ENCODE measurements around the gene STK33.

The STK33 gene

DNA sequence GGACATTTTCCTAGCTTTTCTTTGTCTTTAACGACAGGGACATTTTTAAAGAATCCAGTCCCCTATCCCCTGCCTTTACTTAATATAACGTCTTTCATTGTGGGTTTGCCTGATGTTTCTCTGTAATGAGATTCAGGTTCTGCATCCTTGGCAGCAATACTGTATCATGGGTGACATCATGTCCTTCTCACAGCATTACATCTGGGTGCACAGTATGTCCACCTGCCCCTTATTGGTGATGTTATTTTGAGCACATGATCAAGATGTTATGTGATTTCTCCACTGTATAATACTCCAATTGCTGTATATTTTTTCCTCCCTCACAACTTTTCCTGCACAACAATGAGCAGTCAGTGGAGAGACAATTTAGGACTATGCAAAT, 9.7 kb upstream of the STK33 start:
- DNase-seq (ENCODE audit: low read depth): no peak

DNA sequence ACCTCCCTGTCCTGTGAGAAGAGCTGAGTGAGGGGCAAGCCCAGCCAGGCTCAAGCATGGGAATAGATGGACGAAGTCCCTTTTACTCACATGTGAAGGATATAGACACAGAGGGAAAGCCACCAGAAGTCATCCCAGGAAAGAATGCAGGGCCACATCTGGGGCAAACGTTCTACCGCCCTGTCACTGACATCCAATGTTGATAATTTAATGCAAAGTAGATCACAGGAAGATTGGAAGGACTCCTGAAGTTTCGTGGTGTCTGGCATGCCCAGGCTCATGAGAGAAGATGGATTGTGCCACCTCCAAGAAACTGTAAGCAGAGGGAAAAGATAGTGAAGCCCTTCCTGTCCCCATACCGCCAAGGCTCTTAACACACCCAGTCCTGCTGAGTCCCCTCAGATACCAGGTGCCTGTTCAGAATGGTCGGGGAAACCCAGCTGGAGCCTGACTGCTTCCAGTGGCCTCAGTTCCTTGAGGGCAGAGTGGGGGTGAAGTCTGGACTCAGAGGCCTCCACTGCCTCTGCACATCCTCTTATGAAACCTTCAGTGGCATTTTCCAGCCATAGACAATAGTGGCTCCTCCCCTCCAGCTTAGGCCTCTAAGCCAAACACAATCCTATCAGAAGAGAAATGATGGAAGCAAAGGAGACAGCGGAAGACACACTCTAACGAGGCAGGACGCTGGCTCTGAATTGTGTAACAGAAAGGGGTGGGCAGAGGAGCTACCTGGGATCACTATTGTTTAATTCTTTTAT, 7.5 kb upstream of the STK33 start:
- DNase-seq (ENCODE audit: low read depth): no peak

DNA sequence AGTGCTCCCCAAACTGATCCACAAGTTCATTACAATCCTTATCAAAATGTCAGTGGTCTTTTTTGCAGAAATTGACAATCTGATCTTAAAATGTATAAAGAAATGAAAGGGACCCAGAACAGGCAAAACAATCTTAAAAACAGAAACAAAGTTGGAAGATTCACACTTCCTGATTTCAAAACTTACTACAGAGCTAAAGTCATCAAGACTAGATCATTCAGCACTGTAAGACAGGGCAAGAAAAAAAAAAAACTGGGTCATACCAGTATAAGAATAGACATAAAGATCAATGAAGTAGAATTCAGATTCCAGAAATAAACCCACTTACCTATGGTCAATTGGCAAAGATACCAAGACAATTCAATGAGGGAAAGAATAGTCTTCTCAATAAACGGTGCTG, 4.5 kb upstream of the STK33 start:
- DNase-seq (ENCODE audit: low read depth): no peak

DNA sequence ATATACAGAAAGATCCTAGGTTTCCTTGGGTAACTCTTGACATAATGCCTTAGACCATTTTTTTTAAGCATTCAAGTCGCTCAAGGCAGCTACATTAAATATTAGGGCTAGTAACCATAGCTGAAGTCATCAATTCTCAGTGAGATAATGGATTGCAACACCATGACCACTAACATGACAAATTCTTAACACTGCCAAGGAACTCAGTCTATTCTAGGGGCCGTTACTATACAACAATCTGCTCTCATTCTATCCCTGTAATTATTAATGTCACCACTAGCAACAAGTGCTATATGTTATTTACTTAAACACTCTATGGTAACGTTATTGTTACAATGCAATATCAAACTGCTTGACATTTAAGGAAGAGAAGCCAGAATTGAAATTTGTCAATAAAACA, 3.2 kb upstream of the STK33 start:
- DNase-seq (ENCODE audit: low read depth): peak; percentile 82

DNA sequence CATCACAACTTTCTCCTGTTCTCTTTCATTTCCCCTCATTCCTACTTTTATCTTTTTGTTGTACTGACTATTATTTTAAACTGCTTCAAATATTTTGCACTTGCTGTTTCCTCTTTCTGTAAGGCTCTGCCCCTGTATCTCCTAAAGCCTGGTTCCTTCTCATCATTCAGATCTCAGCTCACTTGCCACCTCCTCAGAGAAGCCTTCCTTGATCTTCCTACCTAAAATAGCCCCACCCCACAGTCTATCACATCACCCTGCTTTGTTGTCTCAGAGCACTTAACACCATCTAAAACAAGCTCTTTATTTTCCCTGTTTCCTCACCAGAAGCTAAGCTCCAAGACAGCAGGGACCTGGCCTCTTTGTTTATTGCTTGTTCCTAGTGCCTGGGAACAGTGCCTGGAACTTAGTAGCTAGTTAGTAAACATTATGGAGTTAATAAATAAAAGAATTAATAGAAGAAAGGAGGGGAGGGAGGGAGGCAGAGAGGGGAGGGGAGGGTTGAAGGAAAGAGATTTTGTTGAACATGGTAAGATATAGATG, 2.5 kb upstream of the STK33 start:
- no peak for DNase-seq (ENCODE audit: low read depth)

DNA sequence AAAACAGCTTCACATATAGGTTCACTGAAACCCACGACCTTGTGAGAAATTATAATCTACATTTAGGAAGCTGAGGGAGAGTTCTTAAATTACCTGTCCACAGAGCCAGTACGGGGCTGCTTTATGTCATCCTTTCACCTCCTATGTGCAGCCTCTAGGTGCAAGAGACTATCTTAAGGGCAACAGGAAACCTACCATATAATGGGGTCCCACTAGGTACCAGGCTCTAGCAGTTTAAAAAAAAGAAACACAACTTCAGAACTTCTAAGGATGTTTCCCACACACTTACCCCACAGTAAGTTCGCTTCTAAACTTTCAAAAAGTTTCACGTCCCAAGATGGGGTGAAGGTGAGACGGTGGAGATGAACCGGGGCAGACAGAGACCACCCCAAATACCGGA, 573 bp downstream of the STK33 start:
- no peak for DNase-seq (ENCODE audit: low read depth)

DNA sequence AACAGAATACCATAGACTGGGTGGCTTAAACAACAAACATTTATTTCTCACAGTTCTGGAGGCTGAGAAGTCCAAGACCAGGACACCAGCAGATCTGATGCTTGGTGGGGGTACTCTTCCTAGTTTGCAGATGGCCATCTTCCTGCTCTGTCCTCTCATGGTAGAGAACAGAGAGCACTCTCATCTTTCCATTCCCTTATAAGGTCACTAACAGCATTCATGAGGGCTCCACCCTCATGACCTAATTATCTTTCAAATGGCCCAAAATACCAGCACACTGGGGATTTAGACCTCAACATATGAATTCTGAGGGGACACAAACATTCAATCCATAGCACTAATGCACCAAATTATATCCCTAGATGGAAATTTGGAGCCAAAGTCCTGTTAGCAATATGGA, 6.1 kb downstream of the STK33 start:
- no peak for DNase-seq (ENCODE audit: low read depth)

DNA sequence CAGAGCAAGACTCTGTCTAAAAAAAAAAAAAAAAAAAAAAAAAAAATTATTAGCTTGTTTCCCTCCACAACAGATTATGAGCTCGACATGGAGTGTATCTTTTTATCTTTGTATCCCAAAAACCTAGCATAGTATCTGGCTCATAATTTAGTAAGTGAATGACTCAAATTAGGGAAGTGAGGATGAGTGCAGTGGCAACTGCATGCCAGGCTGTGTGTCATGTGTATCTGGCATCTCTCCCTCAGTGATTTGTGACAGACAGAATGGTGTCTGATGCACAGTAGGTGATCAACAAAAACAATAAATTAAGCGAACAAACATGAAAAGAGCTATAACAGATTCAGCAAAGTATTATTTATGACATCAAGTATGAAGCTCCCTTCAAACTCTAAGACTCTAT, 7.2 kb downstream of the STK33 start:
- no peak for DNase-seq (ENCODE audit: low read depth)

DNA sequence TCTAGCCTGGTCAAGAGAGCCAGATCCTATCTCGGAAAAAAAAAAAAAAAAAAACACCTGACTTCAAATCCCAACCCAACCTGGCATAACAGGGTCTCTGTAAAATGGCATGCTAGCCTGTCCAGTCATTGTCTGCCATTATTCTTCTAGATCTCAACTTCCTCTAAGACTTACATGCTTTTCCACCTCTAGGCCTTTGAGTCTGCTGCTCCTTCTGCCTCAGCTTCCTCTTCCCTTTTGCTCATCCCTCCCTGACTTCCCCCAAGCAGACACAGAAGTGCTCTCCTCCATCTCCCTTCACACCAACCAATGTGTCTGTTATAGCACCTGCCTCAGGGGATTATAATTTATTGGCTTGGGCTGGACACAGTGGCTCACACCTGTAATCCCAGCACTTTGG, 7.8 kb downstream of the STK33 start:
- DNase-seq (ENCODE audit: low read depth): no peak

DNA sequence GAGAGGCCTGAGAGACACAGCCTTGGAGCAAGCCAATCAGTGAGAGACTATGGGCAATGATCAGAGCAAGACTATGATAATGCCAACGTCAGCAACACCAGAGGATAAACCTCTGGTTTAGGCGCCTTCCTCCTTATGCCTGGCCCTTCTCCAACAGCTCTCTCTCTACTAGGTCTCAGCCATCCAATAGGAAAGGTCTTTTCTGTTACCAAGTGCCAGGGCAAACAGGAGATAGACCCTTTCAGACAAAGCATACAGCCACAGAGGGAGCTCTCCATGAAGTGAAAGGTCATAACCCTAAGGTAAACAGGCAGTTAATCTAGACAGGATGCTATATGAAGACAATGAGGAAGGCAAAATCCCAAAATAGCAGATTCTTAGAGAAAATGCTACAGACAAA, 9.5 kb downstream of the STK33 start:
- DNase-seq (ENCODE audit: low read depth): no peak

DNA sequence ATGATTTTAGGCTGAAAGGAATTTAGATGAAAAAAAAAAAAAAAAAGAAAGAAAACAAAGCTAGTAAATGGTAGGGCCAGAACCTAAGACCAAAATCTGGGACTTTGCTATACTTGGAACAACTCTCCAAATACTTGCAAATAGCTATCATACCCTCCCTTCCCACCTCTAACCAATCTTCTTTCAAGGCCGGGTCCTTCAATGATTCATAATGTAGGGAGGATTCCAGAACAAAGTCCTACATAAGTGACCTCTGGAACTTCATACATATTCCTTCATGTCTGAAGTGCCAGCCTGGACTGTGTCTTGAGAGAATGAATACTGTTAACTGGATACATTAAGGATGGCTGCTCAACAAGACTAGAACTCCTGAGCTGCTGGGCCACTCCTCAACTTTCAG, 9.9 kb downstream of the STK33 start:
- no peak for DNase-seq (ENCODE audit: low read depth)

DNA sequence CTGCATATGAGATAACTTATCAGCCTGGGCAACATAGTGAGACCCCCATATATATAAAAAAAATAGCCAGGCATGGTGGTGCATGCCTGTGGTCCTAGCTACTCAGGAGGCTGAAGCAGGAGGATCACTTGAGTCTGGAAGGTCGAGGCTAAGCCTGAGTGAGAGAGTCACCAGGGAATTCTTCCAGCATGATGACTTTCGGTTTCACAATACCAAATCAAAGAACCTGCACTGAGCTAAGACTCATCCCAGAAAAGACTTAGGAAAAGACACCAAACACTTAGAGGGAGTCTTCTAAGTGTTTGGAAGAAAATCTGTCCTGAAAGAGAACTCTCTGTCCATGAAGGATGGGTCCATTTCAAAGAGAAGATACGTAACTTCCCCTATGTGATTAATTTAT, 12.7 kb downstream of the STK33 start:
- DNase-seq (ENCODE audit: low read depth): no peak

DNA sequence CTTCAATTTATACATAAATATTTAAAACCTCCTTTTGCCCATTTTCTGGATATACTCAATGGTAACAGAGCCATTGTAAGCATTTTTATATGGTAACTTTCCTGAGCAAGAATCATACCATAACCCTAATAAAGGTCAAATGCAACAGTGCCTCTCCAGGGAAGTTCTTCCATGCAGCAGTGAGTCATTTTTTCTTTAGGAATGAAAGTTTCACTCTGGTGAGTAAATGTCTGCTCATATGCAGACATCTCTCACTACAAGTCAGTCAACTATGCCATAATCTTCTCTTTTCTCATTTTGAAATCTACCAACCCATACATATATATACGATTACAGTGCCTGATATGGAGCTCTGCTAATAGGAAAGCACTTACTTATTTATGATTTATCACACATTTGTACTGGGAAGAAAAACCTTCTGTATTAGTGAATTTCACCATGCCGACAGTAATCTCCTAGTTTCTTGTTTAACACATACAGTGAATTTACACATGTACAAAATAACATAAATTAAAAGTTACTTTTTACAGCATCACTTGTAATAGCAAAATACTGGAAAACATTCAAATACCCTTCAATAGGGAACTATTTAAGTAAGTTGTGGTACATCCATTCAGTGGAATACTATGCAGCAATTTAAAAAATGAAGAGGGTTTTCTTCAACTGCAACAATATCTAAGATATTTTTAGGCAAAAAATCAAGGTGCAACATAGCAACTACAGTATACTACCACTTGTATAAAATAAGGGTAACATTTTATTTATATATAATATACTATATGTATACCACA, 16.0 kb downstream of the STK33 start:
- peak; percentile 35 for DNase-seq (ENCODE audit: low read depth)

DNA sequence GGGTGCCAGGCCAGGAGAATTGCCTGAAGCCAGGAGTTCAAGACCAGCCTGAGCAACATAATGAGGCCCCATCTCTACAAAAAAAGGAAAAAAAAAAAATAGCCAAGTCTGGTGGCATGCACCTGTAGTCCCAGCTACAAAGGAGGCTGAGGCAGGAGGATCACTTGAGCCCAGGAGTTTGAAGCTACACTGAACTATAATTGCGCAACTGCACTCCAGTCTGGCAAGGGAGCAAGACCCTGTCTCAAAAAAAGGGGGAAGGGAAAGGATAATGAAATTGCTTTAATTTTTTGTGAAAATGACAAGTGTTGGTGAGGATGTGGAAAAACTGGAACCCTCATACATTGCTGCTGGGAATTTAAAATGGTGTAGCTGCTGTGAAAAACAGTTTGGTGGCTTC, 19.2 kb downstream of the STK33 start:
- DNase-seq (ENCODE audit: low read depth): no peak

DNA sequence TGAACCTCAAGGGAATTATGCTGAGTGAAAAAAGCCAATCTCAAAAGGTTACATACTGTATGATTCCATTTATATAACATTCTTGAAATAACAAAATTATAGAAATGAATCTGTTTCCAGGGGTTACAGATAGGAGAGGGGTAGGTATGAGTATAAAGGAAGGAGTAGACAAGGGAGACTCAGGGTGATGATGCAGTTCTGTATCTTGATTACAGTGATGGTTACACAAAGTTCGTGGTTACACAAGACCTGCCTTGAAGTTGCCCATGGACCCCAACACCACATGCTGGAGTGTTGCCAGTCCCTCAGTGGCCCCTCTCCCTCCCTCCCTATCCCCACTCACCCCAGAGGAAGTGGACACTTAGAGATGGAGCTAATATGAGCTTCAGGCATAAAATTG, 20.3 kb downstream of the STK33 start:
- no peak for DNase-seq (ENCODE audit: low read depth)

DNA sequence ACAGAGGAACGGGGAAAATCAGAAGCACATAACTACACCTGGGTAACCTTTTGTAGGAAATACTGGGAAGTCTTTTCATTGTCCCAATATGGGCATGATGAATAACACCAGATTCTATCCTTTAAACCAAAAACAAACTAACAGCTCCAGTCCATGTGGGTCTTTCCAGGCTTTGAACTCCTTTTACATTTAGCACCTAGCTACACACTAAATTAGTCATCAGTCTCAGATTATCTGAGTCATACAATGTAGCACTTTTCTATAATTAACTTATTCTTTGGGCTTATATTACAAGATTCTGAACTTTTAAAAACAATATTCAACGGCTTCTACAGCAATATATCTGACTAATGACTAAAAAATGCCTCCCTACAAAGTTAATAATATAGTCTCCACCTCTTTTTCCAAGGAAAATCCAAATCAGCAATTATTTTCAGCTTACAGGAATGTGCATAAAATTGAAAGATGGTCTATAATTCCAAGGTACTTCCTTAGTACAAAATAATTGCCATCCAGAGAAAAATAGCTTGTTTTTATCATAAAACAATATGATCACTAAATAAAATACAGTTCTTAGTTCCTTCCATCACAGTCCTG, 26.3 kb downstream of the STK33 start:
- DNase-seq (ENCODE audit: low read depth): no peak

DNA sequence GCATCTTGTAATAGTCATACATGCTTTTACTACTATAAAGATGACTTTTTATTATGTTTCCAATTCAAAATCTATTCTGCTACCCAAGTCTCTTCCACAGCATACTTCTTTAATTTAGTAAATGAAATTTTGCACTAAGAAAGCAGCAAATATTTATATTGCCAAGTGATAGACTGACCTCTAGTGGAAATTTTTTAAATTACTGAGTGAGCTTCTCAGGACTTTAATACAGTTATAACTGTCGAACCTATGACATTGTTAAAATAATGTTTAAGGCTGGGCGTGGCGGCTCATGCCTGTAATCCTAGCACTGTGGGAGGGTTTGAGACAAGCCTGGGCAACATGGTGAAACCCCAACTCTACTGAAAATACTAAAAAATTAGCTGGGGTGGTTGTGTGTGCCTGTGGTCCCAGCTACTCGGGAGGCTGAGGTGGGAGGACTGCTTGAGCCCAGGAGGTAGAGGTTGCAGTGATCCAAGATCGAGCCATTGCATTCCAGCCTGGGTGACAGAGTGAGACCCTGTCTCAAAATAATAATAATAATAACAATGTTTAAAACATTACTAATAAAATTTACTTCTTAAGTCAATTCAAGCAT, 27.3 kb downstream of the STK33 start:
- DNase-seq (ENCODE audit: low read depth): peak; percentile 28

DNA sequence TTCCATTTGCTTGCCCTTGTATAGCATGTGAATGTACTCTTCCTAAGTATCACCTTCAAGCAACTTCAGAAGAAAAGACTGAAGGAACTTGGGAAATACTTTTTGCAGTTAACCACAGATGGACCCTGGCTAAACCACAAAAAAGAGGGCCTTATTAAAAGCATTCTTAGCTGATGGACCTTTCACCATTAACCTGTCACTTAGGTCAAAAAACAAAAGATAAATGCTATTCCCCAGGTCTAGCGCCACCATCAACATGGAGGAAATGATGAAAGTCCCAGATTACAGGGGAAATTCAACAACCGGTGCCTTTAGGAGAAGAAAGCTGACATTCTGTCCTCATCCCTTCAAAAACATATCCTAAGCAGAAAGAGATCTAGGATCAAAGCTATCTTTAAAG, 29.5 kb downstream of the STK33 start:
- DNase-seq (ENCODE audit: low read depth): no peak

DNA sequence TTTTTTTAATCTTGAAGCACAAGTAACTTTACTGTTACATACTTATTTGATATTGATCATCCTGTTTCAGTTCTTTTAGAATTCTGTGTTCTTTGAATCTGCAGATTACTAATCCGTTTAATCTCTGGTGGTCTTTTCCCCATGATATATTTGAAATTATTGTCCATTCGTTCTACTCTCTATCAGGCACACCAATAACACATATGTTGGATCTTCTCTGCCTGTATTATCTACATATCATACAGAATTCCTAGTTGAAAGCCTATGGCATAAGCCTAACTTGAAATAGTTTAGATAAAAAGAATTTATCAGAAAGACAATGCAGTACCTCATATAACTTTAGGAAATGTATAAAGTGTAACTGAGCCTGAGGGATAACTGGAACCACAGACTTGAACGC, 32.6 kb downstream of the STK33 start:
- no peak for DNase-seq (ENCODE audit: low read depth)

DNA sequence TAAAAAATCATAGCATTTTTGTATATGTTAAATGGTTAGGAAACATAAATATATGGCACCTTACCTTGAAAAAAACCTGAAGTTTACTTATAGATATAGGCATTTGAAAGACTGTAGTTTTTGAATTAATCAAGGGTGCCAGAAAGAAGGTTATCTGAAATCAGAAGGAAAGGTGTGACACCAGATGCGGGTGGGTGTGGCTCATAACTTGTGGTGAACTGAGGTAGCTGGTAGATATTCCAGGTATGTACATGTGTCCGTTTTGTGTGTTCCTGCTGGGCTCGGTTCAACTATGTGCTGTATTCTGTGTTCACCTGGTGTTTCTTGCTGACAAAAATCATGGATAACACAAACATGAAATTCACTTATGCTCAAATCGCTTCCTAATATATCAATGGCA, 35.6 kb downstream of the STK33 start:
- DNase-seq (ENCODE audit: low read depth): no peak

DNA sequence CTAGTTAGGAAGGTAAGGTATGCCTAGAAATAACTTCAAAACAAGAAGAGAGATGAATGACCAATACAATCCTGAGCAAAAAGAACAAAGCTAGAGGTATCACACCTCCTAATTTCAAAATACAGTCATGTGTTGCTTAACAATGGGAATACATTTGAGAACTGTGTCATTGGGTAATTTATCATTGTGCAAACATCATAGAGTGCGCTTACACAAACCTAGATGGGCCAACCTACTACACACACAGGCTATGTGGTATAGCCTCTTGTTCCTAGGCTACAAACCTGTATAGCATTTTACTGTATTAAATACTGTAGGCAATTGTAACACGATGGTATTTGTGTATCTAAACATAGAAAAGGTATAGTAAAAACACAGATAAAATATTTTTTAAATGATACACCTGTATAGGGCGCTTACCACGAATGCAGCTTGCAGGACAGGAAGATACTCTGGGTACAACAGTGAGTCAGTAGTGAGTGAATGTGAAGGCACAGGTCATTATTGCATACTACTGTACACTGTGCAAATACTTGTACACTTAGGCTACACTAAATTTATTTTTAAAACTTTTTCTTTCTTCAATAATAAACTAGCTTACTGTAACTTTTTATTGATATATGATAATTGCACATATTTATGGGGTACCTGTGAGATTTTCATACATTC, 48.2 kb downstream of the STK33 start:
- DNase-seq (ENCODE audit: low read depth): no peak

DNA sequence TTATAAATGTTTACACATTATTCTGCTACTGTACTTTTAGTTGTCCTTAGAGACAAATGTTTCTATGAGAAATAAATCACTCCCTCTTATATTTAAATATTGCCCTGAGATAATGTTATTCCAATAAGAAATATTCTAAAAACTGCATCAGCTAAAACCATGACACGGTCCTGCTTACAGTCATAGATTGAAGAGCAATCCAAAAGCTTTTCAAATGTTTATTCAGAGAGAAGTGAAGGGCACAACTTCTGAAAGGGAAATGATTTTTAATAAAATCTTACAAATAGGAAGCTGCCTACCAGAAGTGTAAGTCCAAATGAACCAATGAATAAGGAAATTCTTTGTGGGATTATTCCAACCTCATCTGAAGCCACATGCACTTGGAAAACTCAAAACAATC, 49.2 kb downstream of the STK33 start:
- DNase-seq (ENCODE audit: low read depth): no peak
